T-helper 2 cell (primary cell): ENCODE results near the gene RPL10L.

Experiments used
- DNase-seq, 5 experiments: peaks; one replicate each; pipeline versions ENCODE4 v3.0.0 to v3.0.0-alpha.2; 2012 to 2022
- total RNA-seq, 2 donors: gene quantifications; one replicate each; lab custom pipeline; 2026; lab: John Stamatoyannopoulos, UW

Gene RPL10L
- total RNA-seq: 0 reads per million in 2 donors

DNA sequence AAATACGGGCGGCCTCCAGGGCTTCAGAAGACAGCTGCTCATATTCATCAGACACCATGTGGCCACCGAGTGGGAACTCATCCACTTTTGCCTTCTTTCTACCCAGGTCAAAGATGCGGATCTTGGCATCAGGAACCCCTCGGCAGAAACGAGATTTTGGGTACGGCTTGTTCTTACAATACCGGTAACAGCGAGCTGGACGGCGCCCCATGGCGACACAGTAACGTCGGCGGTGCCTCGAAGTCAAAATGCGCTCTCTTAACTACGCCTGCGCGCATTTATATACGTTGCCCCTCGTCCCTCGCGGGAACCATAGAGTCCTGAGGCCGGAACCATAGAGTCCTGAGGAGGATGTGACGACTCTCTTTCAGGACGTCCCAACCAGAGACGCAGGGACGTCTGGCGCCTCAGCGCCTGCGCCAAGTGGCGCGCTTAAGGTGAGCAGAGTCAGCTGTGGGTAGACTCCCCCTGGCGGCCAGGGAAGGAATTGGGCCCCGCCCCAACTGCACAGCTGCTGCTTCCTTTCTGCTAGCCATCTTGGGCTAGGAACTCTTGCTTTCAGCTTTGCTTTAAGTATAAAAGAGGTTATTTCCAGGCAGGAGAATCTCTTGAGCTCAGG is at the start of gene RPL10L:
Gene RPL10L (minus strand): TSS at position 256 of the 619 bp plus-strand sequence. CDS start 45 bp downstream, at position 211.
- no peak for DNase-seq

DNA sequence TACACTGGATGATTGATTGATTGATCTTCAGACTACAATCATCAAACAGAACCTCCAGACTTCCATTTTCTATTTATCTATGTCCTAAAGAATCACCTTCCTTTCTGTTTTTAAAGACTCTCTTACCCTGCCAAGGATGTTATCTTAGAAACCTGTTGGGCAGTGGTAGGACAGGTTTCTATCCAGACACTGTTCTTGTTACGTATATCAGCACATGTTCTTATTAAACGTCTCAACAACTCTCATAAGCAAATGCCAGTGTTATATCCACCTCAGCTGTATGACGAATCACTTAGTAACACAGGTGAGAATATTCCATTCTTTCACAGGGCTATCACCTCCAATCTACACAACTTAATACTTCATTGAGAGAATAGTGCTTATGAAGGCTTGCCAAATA is 40.2 kb upstream of the RPL10L start:
- no peak for DNase-seq

DNA sequence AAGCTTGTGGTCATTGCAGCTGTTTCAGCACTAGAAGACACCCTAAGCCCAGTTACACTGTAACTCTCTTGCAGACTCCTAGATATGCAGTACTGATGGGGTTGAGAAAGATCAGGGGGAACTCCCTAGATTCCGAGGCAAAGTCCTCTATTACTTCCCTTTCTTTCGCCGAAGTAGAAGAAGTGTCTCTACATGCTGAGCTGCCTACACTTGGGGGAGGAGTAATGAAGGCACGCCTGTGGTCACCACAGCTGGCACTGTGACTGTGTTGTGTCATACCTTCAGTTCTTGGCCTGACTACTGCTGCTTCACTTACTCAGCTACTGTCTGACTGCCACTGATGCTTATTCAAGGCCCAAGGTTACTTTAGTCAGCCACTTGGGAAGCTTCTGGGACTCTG is 35.1 kb upstream of the RPL10L start:
- DNase-seq: no peak

DNA sequence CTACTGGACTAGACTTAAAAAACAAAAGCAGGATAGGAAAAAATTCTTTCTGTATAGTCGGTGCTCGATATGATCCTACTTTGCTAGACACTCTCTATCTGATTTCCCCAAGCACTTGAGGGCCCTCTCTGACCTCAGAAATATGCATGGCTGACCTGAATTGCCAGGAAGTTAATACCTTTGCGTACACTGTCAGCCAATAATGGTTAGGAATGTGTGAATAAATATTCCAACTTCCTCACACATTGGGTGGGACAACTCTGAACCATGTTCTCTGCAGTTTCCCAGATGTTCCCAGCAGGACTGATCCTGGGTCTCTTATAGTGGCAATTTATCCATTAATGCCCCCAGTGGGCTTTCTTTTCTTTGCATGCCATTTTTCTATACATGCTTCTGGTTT is 20.5 kb upstream of the RPL10L start:
- DNase-seq: no peak

DNA sequence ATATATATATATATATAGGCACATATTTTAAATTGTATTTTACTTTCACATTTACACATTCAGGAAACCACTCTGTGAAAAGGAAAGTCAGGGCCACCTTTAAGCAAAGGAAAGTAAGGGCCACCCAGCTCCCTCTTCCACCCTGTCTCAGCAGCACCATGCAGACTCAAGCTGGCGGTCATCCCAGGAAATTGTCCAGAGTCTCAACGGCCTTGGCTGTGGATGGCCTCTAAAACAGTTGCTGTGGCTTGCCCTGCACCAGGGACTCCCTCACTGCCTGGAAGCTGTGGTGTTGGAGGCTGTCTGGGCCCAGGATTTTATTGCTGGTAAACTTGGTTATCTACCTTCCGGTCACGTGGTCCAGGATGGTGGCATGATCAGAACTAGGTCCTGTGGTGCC is 11.8 kb upstream of the RPL10L start:
- no peak for DNase-seq

DNA sequence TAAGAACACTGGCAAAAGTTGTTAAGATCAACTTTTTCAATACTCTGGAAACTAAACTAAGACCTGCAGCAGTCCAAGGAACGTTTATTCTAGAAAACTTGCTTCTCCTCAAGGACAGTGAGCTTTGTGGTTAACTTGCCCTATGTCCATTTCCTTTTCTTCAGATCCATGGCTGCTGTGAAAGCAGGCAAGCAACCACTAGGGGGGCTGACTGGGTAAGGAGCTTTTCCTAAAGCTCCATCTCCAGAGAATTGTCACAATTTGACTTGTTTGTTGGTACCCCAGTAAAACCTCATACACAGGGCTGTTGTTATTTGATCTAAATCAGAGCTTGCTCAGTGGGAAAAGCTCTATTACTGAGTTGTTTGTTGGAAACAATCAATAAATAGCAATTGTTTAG is 10.1 kb upstream of the RPL10L start:
- no peak for DNase-seq

DNA sequence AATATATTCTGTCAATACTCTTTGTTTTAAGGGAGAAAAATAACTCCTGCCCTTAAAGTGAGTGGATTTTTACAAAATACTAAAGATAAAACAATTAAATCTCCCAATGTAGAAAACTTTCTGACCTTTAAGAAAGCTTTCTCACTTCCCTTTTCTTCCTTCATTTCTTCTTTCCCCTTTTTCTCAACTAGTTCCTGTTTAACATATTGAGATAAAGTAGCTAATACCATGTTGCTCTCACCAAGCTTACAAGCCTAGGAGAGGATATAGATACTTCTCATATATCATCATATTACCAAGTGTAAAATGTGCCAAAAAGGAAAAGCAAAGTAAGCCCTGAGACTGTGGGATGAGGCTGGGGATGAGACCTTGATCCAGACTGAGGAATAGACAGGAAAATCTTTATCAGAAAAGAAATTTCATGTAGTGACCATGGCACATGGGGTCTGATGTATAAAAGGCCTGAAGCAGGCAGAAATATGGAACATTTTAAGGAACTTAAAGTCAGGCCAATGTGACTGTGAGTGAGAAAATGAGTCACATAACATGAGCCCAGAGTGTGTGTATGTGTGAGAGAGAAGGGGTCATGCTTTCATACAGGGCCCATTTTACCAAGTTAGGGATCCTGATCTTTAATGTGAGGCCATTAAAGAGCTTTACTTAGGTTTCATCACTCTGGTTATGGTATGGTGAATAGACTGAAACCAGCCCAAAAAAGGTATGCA is 1.6 kb upstream of the RPL10L start:
- no peak for DNase-seq

DNA sequence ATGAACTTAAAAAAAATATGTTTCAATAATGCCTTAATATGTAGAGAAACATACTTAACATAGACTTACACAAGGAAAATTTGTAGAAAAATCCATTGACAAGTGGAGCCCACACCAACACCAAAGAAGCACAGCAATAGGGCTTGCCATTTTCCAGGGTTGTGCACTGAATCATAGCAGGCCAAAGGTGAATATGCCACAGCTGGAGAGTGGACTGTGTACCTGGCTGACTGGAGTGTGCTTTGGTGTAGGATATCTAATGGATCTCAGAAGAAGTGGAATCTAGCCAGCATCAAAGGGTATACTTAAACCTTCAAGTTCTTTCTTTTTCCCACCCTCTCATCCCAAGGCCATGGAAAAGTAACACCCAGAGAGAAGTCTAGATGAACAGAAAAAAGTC is 4.8 kb downstream of the RPL10L start:
- no peak for DNase-seq

DNA sequence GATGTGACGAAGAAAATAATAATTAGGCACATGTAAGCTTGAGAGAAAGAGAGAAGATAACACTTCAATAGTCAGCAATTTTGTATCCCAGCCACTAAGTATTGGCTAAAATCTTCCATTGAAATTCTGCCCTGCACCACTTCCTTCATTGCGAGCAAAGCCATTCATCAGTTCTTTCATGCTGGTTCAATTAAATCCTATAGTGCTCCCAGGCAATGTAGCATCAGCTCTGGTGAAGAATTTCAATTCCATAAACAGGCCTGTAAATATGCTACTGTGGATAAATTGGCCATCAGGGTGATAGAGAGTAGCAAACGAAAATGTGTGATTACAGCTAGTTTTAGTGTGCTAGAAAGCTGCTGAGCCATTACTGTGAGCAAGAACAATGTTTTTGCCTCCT is 24.7 kb downstream of the RPL10L start:
- no peak for DNase-seq
